SK-N-SH (cell line): ENCODE measurements around the gene CPED1.

Source experiments
- EP300 ChIP-seq, 2 experiments: IDR thresholded peaks; 2 replicates each; pipeline versions ENCODE4 v1.4.0 to v1.6.1; 2012; ENCODE audit warnings: borderline replicate concordance in 1 of 2, low read depth in 1 of 2, low read length in 1 of 2
- POLR2AphosphoS5 ChIP-seq: IDR thresholded peaks from 2 replicates; pipeline ENCODE4 v1.6.1; 2012; ENCODE audit warnings: low read depth, low read length
- TCF12 ChIP-seq: IDR thresholded peaks from 2 replicates; pipeline ENCODE4 v1.4.0; 2012
- TF ChIP-seq, protein P1 (sequence below): fragments of 200-600 bp; sonication (generic); IDR thresholded peaks from 2 replicates; pipeline ENCODE4 v1.6.1; 2017; ENCODE audit warnings: antibody characterized with exemption, mild to moderate bottlenecking, moderate library complexity
- TF ChIP-seq, protein P2 (sequence below): IDR thresholded peaks from 2 replicates; pipeline ENCODE4 v1.6.1; 2012; ENCODE audit warnings: mild to moderate bottlenecking, low read depth, low read length, moderate library complexity

DNA sequence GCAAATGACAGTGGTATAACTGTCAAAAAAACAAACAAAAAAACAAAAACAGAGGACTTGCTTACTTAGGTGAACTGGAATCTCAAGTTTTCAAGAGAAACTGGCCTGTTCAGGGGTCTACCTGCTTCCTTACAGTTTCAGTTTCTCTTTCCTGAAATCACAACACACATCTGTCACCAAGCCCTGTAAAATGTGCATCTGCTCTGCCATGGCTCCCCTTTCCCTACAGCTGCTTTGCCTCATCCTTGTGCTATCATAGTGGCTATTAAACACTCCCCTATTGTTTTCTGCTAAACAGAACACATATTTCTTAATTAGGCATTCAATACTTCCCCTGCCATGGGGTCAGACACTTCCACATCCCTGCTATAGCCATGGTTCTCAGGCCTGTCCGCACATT, 37.6 kb downstream of the CPED1 start:
- TF ChIP-seq, protein P1, sequence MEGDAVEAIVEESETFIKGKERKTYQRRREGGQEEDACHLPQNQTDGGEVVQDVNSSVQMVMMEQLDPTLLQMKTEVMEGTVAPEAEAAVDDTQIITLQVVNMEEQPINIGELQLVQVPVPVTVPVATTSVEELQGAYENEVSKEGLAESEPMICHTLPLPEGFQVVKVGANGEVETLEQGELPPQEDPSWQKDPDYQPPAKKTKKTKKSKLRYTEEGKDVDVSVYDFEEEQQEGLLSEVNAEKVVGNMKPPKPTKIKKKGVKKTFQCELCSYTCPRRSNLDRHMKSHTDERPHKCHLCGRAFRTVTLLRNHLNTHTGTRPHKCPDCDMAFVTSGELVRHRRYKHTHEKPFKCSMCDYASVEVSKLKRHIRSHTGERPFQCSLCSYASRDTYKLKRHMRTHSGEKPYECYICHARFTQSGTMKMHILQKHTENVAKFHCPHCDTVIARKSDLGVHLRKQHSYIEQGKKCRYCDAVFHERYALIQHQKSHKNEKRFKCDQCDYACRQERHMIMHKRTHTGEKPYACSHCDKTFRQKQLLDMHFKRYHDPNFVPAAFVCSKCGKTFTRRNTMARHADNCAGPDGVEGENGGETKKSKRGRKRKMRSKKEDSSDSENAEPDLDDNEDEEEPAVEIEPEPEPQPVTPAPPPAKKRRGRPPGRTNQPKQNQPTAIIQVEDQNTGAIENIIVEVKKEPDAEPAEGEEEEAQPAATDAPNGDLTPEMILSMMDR, result no peak
- no peak for TF ChIP-seq TCF12
- TF ChIP-seq EP300 (IDR thresholded peaks at IDR 0.05; ENCODE audit: borderline replicate concordance in 1 of 2, low read depth in 1 of 2, low read length in 1 of 2), result no peak
- no peak for TF ChIP-seq POLR2AphosphoS5
- TF ChIP-seq, protein P2, sequence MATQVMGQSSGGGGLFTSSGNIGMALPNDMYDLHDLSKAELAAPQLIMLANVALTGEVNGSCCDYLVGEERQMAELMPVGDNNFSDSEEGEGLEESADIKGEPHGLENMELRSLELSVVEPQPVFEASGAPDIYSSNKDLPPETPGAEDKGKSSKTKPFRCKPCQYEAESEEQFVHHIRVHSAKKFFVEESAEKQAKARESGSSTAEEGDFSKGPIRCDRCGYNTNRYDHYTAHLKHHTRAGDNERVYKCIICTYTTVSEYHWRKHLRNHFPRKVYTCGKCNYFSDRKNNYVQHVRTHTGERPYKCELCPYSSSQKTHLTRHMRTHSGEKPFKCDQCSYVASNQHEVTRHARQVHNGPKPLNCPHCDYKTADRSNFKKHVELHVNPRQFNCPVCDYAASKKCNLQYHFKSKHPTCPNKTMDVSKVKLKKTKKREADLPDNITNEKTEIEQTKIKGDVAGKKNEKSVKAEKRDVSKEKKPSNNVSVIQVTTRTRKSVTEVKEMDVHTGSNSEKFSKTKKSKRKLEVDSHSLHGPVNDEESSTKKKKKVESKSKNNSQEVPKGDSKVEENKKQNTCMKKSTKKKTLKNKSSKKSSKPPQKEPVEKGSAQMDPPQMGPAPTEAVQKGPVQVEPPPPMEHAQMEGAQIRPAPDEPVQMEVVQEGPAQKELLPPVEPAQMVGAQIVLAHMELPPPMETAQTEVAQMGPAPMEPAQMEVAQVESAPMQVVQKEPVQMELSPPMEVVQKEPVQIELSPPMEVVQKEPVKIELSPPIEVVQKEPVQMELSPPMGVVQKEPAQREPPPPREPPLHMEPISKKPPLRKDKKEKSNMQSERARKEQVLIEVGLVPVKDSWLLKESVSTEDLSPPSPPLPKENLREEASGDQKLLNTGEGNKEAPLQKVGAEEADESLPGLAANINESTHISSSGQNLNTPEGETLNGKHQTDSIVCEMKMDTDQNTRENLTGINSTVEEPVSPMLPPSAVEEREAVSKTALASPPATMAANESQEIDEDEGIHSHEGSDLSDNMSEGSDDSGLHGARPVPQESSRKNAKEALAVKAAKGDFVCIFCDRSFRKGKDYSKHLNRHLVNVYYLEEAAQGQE, result no peak
